T-cell (primary cell): ENCODE measurements around the gene TMEM107. TPM values are rescaled to one million over a fixed set of nuclear protein-coding genes. Genes with fewer than 3 reads are reported as not detected.

Experiments used
- ATAC-seq, 4 experiments: fragments of 200-7000 bp in 3 of 4; fragments of 150-1000 bp in 1 of 4; cut with Tn5 transposase; replicated peaks in 1 of 4; 1 replicate in 3 of 4; 2 replicates in 1 of 4; pipeline ENCODE4 v1.10.0; 2021; ENCODE audit warnings: moderate library complexity in 3 of 4, mild to moderate bottlenecking in 2 of 4, moderate number of reproducible peaks in 1 of 4
- CTCF ChIA-PET, 2 donors: fragments of 300-600 bp; sonication (Branson Sonifier 250); formaldehyde crosslinking; loops; one replicate each; lab custom pipeline; 2022; ENCODE audit warnings: antibody characterized with exemption in 2 of 2; lab: Charles Lee
- POLR2A ChIA-PET, 2 donors: fragments of 300-600 bp; sonication (Branson Sonifier 250); formaldehyde crosslinking; loops; one replicate each; lab custom pipeline; 2022; ENCODE audit warnings: antibody characterized with exemption in 2 of 2; lab: Charles Lee
- DNase-seq, 35 experiments: peaks; one replicate each; pipeline versions ENCODE4 v3.0.0 to v3.0.0-alpha.2; 2013 to 2023
- H3K27ac ChIP-seq: one replicate; pipeline ENCODE4 v1.5.1; 2013; ENCODE audit warnings: low read length
- H3K27me3 ChIP-seq, 2 experiments: replicated peaks in 1 of 2; 1 replicate in 1 of 2; 2 replicates in 1 of 2; pipeline versions ENCODE4 v1.6.1 to v1.7.0; 2013; ENCODE audit warnings: low read length in 1 of 2, mixed read lengths in 1 of 2; ENCODE audit not compliant: control insufficient read depth in 2 of 2, insufficient read depth in 2 of 2; ENCODE audit errors: extremely low read depth in 1 of 2
- H3K36me3 ChIP-seq, 2 donors: 1 replicate in 1 of 2; 2 replicates in 1 of 2; pipeline versions ENCODE4 v1.6.1 to v1.7.0; 2013; ENCODE audit warnings: low read length in 1 of 2; ENCODE audit not compliant: control insufficient read depth in 2 of 2, insufficient read depth in 1 of 2; ENCODE audit errors: extremely low read depth in 1 of 2
- H3K4me1 ChIP-seq, 2 experiments: 1 replicate in 1 of 2; 2 replicates in 1 of 2; pipeline versions ENCODE4 v1.6.1 to v1.7.0; 2013; ENCODE audit warnings: low read length in 2 of 2, mixed read lengths in 1 of 2; ENCODE audit not compliant: insufficient read depth in 2 of 2, control insufficient read depth in 1 of 2; ENCODE audit errors: extremely low read depth in 1 of 2
- H3K4me3 ChIP-seq, 2 donors: 1 replicate in 1 of 2; 2 replicates in 1 of 2; pipeline versions ENCODE4 v1.5.1 to v1.7.0; 2013; ENCODE audit warnings: mild to moderate bottlenecking in 2 of 2, low read length in 1 of 2, moderate library complexity in 1 of 2; ENCODE audit not compliant: control insufficient read depth in 1 of 2; ENCODE audit errors: extremely low read depth in 1 of 2
- H3K9me3 ChIP-seq: 2 replicates; pipeline ENCODE4 v1.7.0; 2013
- H3K27ac Mint-ChIP-seq, 2 donors: one replicate each; pipeline ENCODE4 v1.8.0; 2020 to 2021; ENCODE audit warnings: mild to moderate bottlenecking in 2 of 2, mixed read lengths in 2 of 2
- H3K27me3 Mint-ChIP-seq, 2 donors: one replicate each; pipeline ENCODE4 v1.8.0; 2021 to 2022; ENCODE audit warnings: mixed read lengths in 2 of 2
- H3K36me3 Mint-ChIP-seq: one replicate; pipeline ENCODE4 v1.8.0; 2021; ENCODE audit warnings: mixed read lengths
- H3K4me1 Mint-ChIP-seq, 3 donors: one replicate each; pipeline ENCODE4 v1.8.0; 2020 to 2022; ENCODE audit warnings: mixed read lengths in 3 of 3, mild to moderate bottlenecking in 1 of 3
- H3K4me3 Mint-ChIP-seq, 3 donors: one replicate each; pipeline ENCODE4 v1.8.0; 2020 to 2022; ENCODE audit warnings: mild to moderate bottlenecking in 3 of 3, mixed read lengths in 3 of 3, moderate library complexity in 3 of 3
- H3K9me3 Mint-ChIP-seq, 3 donors: one replicate each; pipeline ENCODE4 v1.8.0; 2020 to 2022; ENCODE audit warnings: mixed read lengths in 3 of 3
- WGBS: methylation state at CpG from one replicate; pipeline ENCODE4 v1.1.5; 2013; ENCODE audit warnings: missing lambda C conversion rate; ENCODE audit not compliant: insufficient coverage; 5-methylcytosine and 5-hydroxymethylcytosine counted together
- total RNA-seq, 35 experiments: library from RNA in 6 of 35; stranded (reverse) in 6 of 35; fragments of 120-200 nt in 1 of 35; gene quantifications; one replicate each; pipeline versions ENCODE4 v1.2.1 to v1.2.4 and lab custom pipeline; 2013 to 2026

The TMEM107 gene
- total RNA-seq, 5 donors from 2014 or later (not counting 1 experiment from before 2014, with no cell fraction given) = 23.4 to 28.9 (median 25.0) TPM

- Histone ChIP-seq H3K4me1 (peaks cover 22 to 38% of the 10 kb centered on the region in 2 experiments), H3K4me3 (no peak overlapping the region), H3K27ac (no peak overlapping the region), H3K27me3 (peaks cover 0 to 45% of the 10 kb centered on the region in 2 experiments), H3K36me3 (no peaks in the 10 kb centered on the region), H3K9me3 (no peaks in the 10 kb centered on the region)
- ATAC-seq = no peak
- POLR2A ChIA-PET = no interaction called here
- H3K36me3 Mint-ChIP-seq = no peaks in the 10 kb centered on the region
- WGBS = 93% methylated on average over 10 of the region's 14 CpGs
- peaks cover 37 to 42% (median 37%) of the 10 kb centered on the region in 3 donors for H3K4me1 Mint-ChIP-seq
- CTCF ChIA-PET = no interaction called here
- H3K27ac Mint-ChIP-seq = no peak overlapping the region
- peaks cover 5 to 27% of the 10 kb centered on the region in 2 donors for H3K27me3 Mint-ChIP-seq
- DNase-seq = peak in 1 of 35 experiments; percentile 16
- H3K9me3 Mint-ChIP-seq = no peaks in the 10 kb centered on the region
- H3K4me3 Mint-ChIP-seq = no peak overlapping the region
These were observed 47.9 kb downstream of the TMEM107 start for GRCh38 chr17:8128125-8128784.

GRCh38 chr17:8126491-8127066 lies 49.6 kb downstream of the TMEM107 start:
- ATAC-seq = peak; percentile 26 to 46 (median 34)
- Mint-ChIP-seq H3K9me3 (no peaks in the 10 kb centered on the region), H3K27ac (peak overlapping the region; percentile 70 to 82), H3K27me3 (peaks cover 8 to 34% of the 10 kb centered on the region in 2 donors), H3K4me3 (peak overlapping the region; percentile 85 to 91 (median 86)), H3K4me1 (peaks cover 45 to 53% (median 47%) of the 10 kb centered on the region in 3 donors), H3K36me3 (no peaks in the 10 kb centered on the region)
- DNase-seq = peak in 4 of 35 experiments; percentile 36 to 68 (median 40)
- Histone ChIP-seq H3K27me3 (peaks cover 0 to 56% of the 10 kb centered on the region in 2 experiments), H3K27ac (no peak overlapping the region), H3K36me3 (no peaks in the 10 kb centered on the region), H3K4me3 (peak overlapping the region; percentile 64 to 80), H3K4me1 (peaks cover 33 to 55% of the 10 kb centered on the region in 2 experiments), H3K9me3 (no peaks in the 10 kb centered on the region)
- CTCF ChIA-PET = interaction anchor here in 1 of 2 donors (0.7 to 1.3 kb wide), 2 partner anchors 12 to 95 kb away, joined by 3 to 5 read pairs; no protein-coding TSS in a partner anchor
- WGBS = under 1% methylated on average over 35 of the region's 45 CpGs
- POLR2A ChIA-PET = interaction anchor here in 1 of 2 donors (0.7 to 1.1 kb wide), 2 partner anchors 169 to 498 kb away, joined by 3 to 6 read pairs; partner anchors contain the start of gene SLC25A35

- Mint-ChIP-seq H3K9me3 (no peaks in the 10 kb centered on the region), H3K27ac (peak overlapping the region; percentile 82 to 90), H3K36me3 (no peaks in the 10 kb centered on the region), H3K4me3 (peak overlapping the region; percentile 77 to 91 (median 86)), H3K4me1 (peaks cover 47 to 55% (median 50%) of the 10 kb centered on the region in 3 donors), H3K27me3 (peaks cover 8 to 35% of the 10 kb centered on the region in 2 donors)
- Histone ChIP-seq H3K9me3 (no peaks in the 10 kb centered on the region), H3K27ac (no peak overlapping the region), H3K4me1 (peaks cover 35 to 61% of the 10 kb centered on the region in 2 experiments), H3K27me3 (peaks cover 0 to 59% of the 10 kb centered on the region in 2 experiments), H3K4me3 (peak overlapping the region; percentile 64 to 80), H3K36me3 (no peaks in the 10 kb centered on the region)
- WGBS = under 1% methylated on average over 30 of the region's 35 CpGs
- CTCF ChIA-PET = interaction anchor here in 1 of 2 donors (1.3 kb wide), 1 partner anchor 13 kb away, joined by 5 read pairs; no protein-coding TSS in a partner anchor
- DNase-seq = peak in 2 of 35 experiments; percentile 21 to 41
- POLR2A ChIA-PET = interaction anchor here in 1 of 2 donors (0.7 to 1.1 kb wide), 2 partner anchors 169 to 497 kb away, joined by 3 to 6 read pairs; partner anchors contain the start of gene SLC25A35
- ATAC-seq = peak in 3 of 4 experiments; percentile 1 to 8 (median 6)
These were observed 50.2 kb downstream of the TMEM107 start for GRCh38 chr17:8125947-8126490.

GRCh38 chr17:8125154-8125946 lies 50.8 kb downstream of the TMEM107 start:
- Mint-ChIP-seq H3K27ac (peak overlapping the region; percentile 82 to 90), H3K4me1 (peaks cover 54 to 62% (median 56%) of the 10 kb centered on the region in 3 donors), H3K36me3 (no peaks in the 10 kb centered on the region), H3K9me3 (no peaks in the 10 kb centered on the region), H3K27me3 (peaks cover 8 to 42% of the 10 kb centered on the region in 2 donors), H3K4me3 (peak overlapping the region; percentile 77 to 91 (median 86))
- 2% methylated on average over 16 of the region's 40 CpGs for whole genome bisulfite sequencing
- ChIA-PET CTCF (interaction anchor here in 1 of 2 donors (0.8 kb wide), 1 partner anchor 13 kb away, joined by 3 read pairs; no protein-coding TSS in a partner anchor), POLR2A (interaction anchor here in 1 of 2 donors (1.0 kb wide), 1 partner anchor 48 kb away, joined by 3 read pairs; no protein-coding TSS in a partner anchor)
- Histone ChIP-seq H3K27me3 (peaks cover 0 to 66% of the 10 kb centered on the region in 2 experiments), H3K9me3 (no peaks in the 10 kb centered on the region), H3K27ac (no peak overlapping the region), H3K4me3 (peak overlapping the region; percentile 64 to 80), H3K4me1 (peaks cover 39 to 67% of the 10 kb centered on the region in 2 experiments), H3K36me3 (no peaks in the 10 kb centered on the region)
- ATAC-seq = peak; percentile 44 to 55 (median 50)
- peak; percentile 65 to 90 (median 84) for DNase-seq

GRCh38 chr17:8124350-8125153 lies 51.6 kb downstream of the TMEM107 start:
- Histone ChIP-seq H3K36me3 (no peaks in the 10 kb centered on the region), H3K9me3 (no peaks in the 10 kb centered on the region), H3K4me1 (peaks cover 47 to 71% of the 10 kb centered on the region in 2 experiments), H3K27me3 (peaks cover 0 to 64% of the 10 kb centered on the region in 2 experiments), H3K4me3 (peak overlapping the region; percentile 64 to 80), H3K27ac (no peak overlapping the region)
- ATAC-seq = no peak
- peak in 3 of 35 experiments; percentile 27 to 47 (median 29) for DNase-seq
- H3K36me3 Mint-ChIP-seq = no peaks in the 10 kb centered on the region
- ChIA-PET CTCF (interaction anchor here in 1 of 2 donors (0.6 to 0.8 kb wide), 2 partner anchors 14 to 70 kb away, joined by 3 to 4 read pairs; no protein-coding TSS in a partner anchor), POLR2A (interaction anchor here in 1 of 2 donors (1.0 kb wide), 1 partner anchor 49 kb away, joined by 3 read pairs; no protein-coding TSS in a partner anchor)
- 3% methylated on average over 19 of the region's 24 CpGs for WGBS
- peak overlapping the region; percentile 77 to 91 (median 86) for H3K4me3 Mint-ChIP-seq
- H3K9me3 Mint-ChIP-seq = no peaks in the 10 kb centered on the region
- H3K4me1 Mint-ChIP-seq = peaks cover 62 to 70% (median 64%) of the 10 kb centered on the region in 3 donors
- peak overlapping the region; percentile 82 to 90 for H3K27ac Mint-ChIP-seq
- H3K27me3 Mint-ChIP-seq = peaks cover 11 to 46% of the 10 kb centered on the region in 2 donors
